ENCODE data around the gene MRPL42. TPM values are rescaled to one million over a fixed set of nuclear protein-coding genes. Genes with fewer than 3 reads are reported as not detected.

Gene MRPL42
- total RNA-seq, 1 donor from 2014 or later: 93.9 TPM

DNA sequence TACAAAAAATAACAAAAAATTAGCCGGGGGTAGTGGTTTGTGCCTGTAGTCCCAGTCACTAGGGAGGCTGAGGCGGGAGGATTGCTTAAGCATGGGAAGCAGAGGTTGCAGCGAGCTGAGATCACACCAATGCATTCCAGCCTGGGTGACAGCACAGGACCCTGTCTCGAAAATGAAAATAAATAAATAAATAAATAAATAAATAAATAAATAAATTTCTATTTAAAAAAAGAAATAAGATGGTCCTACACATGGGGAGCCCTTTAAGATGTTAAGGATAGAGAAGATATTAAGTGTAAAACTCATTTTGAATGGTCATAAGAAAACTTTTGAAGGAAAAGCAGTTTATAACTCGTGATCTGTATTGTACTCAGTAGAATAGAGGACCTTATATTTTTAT lies 8.2 kb upstream of the MRPL42 start:
- peaks cover 2% of the 10 kb centered on the region for H3K4me1 Mint-ChIP-seq (ENCODE audit: low read depth)
- H3K9me3 Mint-ChIP-seq (ENCODE audit: low read depth): no peaks in the 10 kb centered on the region
- H3K4me3 Mint-ChIP-seq (ENCODE audit: low read depth): no peak overlapping the region
- no peak for TF ChIP-seq CTCF (IDR thresholded peaks at IDR 0.05; ENCODE audit: unreplicated experiment)
- no peak for DNase-seq (ENCODE audit: low spot score, unreplicated experiment)
- H3K27ac Mint-ChIP-seq: no peak overlapping the region
- H3K27me3 Mint-ChIP-seq: no peaks in the 10 kb centered on the region
- H3K36me3 Mint-ChIP-seq (ENCODE audit: insufficient read depth): no peaks in the 10 kb centered on the region

DNA sequence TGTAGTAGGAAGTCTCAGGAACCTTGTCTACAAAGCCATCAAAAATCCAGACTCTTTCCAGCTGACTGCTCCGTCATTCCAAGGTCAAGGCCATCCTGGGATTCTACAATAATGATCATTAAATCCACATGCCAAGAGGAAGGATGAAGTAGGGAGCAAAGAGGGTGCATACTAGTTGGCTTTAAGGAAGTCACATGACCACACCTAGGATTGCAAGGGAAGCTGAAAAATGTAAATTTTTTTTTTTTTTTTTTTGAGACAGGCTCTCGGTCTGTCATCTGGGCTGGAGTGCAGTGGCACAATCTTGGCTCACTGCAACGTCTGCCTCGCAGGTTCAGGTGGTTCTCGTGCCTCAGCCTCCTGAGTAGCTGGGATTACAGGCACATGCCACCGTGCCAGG lies 7.3 kb upstream of the MRPL42 start:
- Mint-ChIP-seq H3K9me3 (ENCODE audit: low read depth) (no peaks in the 10 kb centered on the region), H3K4me3 (ENCODE audit: low read depth) (no peak overlapping the region), H3K4me1 (ENCODE audit: low read depth) (peaks cover 2% of the 10 kb centered on the region), H3K36me3 (ENCODE audit: insufficient read depth) (no peaks in the 10 kb centered on the region), H3K27ac (no peak overlapping the region), H3K27me3 (no peaks in the 10 kb centered on the region)
- DNase-seq (ENCODE audit: low spot score, unreplicated experiment): no peak
- no peak for TF ChIP-seq CTCF (IDR thresholded peaks at IDR 0.05; ENCODE audit: unreplicated experiment)

- peaks cover 2% of the 10 kb centered on the region for H3K4me1 Mint-ChIP-seq (ENCODE audit: low read depth)
- TF ChIP-seq CTCF (IDR thresholded peaks at IDR 0.05; ENCODE audit: unreplicated experiment): no peak
- no peaks in the 10 kb centered on the region for H3K36me3 Mint-ChIP-seq (ENCODE audit: insufficient read depth)
- no peaks in the 10 kb centered on the region for H3K9me3 Mint-ChIP-seq (ENCODE audit: low read depth)
- no peak overlapping the region for H3K27ac Mint-ChIP-seq
- DNase-seq (ENCODE audit: low spot score, unreplicated experiment): no peak
- H3K4me3 Mint-ChIP-seq (ENCODE audit: low read depth): no peak overlapping the region
- H3K27me3 Mint-ChIP-seq: no peaks in the 10 kb centered on the region
Observed at GRCh38 chr12:93460902-93461301, 6.4 kb upstream of the MRPL42 start.

GRCh38 chr12:93461503-93461902 lies 5.8 kb upstream of the MRPL42 start:
- H3K4me3 Mint-ChIP-seq (ENCODE audit: low read depth): no peak overlapping the region
- no peaks in the 10 kb centered on the region for H3K27me3 Mint-ChIP-seq
- H3K4me1 Mint-ChIP-seq (ENCODE audit: low read depth): peaks cover 2% of the 10 kb centered on the region
- H3K9me3 Mint-ChIP-seq (ENCODE audit: low read depth): no peaks in the 10 kb centered on the region
- DNase-seq (ENCODE audit: low spot score, unreplicated experiment): no peak
- H3K36me3 Mint-ChIP-seq (ENCODE audit: insufficient read depth): no peaks in the 10 kb centered on the region
- H3K27ac Mint-ChIP-seq: no peak overlapping the region
- TF ChIP-seq CTCF (IDR thresholded peaks at IDR 0.05; ENCODE audit: unreplicated experiment): no peak

- H3K4me3 Mint-ChIP-seq (ENCODE audit: low read depth): peak overlapping the region; percentile 52
- no peak for DNase-seq (ENCODE audit: low spot score, unreplicated experiment)
- peaks cover 27% of the 10 kb centered on the region for H3K4me1 Mint-ChIP-seq (ENCODE audit: low read depth)
- no peaks in the 10 kb centered on the region for H3K27me3 Mint-ChIP-seq
- H3K9me3 Mint-ChIP-seq (ENCODE audit: low read depth): no peaks in the 10 kb centered on the region
- H3K27ac Mint-ChIP-seq: no peak overlapping the region
- TF ChIP-seq CTCF (IDR thresholded peaks at IDR 0.05; ENCODE audit: unreplicated experiment): no peak
- peaks cover 6% of the 10 kb centered on the region for H3K36me3 Mint-ChIP-seq (ENCODE audit: insufficient read depth)
Observed at GRCh38 chr12:93465841-93466240, 1.5 kb upstream of the MRPL42 start.

Data from progenitor cell of endocrine pancreas (in vitro differentiated cells).